NT2/D1 (cell line): ENCODE measurements around the gene KCNK7.

Experiments
- YY1 ChIP-seq: IDR thresholded peaks from 2 replicates; pipeline ENCODE4 v1.6.1; 2011; ENCODE audit not compliant: insufficient read length, insufficient read depth
- ZNF274 ChIP-seq: IDR thresholded peaks from 2 replicates; pipeline ENCODE4 v1.6.1; 2011; ENCODE audit warnings: mild to moderate bottlenecking, low read depth, low read length

DNA sequence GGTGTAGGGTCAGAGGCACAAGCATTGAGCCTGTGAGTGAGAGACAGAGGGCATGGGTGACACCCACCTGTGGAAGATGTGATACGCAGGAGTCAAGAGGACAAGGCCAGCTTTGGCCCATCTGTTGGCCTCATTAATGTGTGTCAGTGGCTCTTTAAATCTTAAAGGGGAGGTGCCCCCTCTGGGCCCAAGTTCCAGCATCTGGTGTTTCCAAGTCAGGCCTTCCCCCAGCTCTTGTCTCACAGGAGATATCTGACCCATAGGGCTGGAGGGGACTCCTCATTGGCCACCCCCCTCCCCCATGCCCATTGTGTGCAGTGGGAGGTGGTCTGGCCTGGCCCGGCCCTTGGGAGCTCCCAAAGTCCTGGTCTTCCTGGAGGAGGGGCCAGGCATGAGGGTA is 8.9 kb downstream of the KCNK7 start:
- TF ChIP-seq YY1 (no peak), ZNF274 (no peak)
